Progenitor cell of endocrine pancreas (in vitro differentiated cells): ENCODE data around the gene HIPK2. TPM values are rescaled to one million over a fixed set of nuclear protein-coding genes. Genes with fewer than 3 reads are reported as not detected.

Experiments used
- DNase-seq: peaks from one replicate; pipeline ENCODE4 v3.0.0; 2021; ENCODE audit warnings: low spot score; ENCODE audit not compliant: unreplicated experiment
- H3K27ac Mint-ChIP-seq: 2 replicates; pipeline ENCODE4 v1.8.0; 2021; ENCODE audit warnings: mild to moderate bottlenecking, moderate library complexity, mixed read lengths
- H3K27me3 Mint-ChIP-seq: 2 replicates; pipeline ENCODE4 v1.8.0; 2021; ENCODE audit warnings: mixed read lengths
- H3K36me3 Mint-ChIP-seq: 2 replicates; pipeline ENCODE4 v1.8.0; 2022; ENCODE audit warnings: mixed read lengths; ENCODE audit not compliant: insufficient read depth
- H3K4me1 Mint-ChIP-seq: 2 replicates; pipeline ENCODE4 v1.8.0; 2021; ENCODE audit warnings: low read depth, mixed read lengths
- H3K4me3 Mint-ChIP-seq: 2 replicates; pipeline ENCODE4 v1.8.0; 2021; ENCODE audit warnings: low read depth, mild to moderate bottlenecking, moderate library complexity, mixed read lengths
- H3K9me3 Mint-ChIP-seq: 2 replicates; pipeline ENCODE4 v1.8.0; 2021; ENCODE audit warnings: low read depth, mixed read lengths
- total RNA-seq: library from RNA; stranded (reverse); gene quantifications from 2 replicates; pipeline ENCODE4 v1.2.1, GENCODE V29; 2021
- TF ChIP-seq, protein P1 (sequence below): fragments of 200-600 bp; sonication (generic); IDR thresholded peaks from one replicate; pipeline ENCODE4 v1.5.0; 2021; ENCODE audit warnings: antibody characterized with exemption, mild to moderate bottlenecking; ENCODE audit not compliant: unreplicated experiment

Gene HIPK2
- total RNA-seq, 1 donor from 2014 or later = 146 TPM

DNA sequence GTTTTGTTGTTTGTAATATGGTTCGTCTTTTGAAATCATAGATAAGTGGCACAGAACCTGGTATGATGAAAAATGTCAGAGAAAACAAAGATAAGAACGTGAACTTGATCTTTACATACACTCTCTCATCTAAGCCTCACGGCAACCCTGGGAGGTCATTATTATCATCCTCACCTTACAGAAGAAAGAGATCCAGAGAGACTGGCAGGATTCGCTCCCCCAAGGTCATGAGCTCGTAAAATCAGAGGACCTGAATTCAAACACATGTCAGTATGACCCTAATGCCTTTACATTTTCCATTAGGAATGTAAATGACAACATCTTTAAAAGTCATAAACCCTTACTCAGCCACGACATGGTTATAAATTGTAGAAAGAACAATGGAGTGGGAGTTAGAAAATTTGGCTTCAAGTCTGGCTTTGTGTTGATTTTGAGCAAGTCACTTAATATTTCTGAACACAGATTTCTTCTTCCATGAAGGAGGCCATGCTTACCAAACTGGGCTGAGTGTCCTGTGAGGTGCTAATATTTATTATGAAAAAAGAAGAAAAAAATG lies 35.9 kb downstream of the HIPK2 start:
- Mint-ChIP-seq H3K27ac (peak overlapping the region; percentile 35), H3K4me3 (no peak overlapping the region), H3K27me3 (no peaks in the 10 kb centered on the region), H3K4me1 (peaks cover 70% of the 10 kb centered on the region), H3K36me3 (peaks cover 6% of the 10 kb centered on the region), H3K9me3 (no peaks in the 10 kb centered on the region)
- no peak for DNase-seq
- TF ChIP-seq, protein P1, sequence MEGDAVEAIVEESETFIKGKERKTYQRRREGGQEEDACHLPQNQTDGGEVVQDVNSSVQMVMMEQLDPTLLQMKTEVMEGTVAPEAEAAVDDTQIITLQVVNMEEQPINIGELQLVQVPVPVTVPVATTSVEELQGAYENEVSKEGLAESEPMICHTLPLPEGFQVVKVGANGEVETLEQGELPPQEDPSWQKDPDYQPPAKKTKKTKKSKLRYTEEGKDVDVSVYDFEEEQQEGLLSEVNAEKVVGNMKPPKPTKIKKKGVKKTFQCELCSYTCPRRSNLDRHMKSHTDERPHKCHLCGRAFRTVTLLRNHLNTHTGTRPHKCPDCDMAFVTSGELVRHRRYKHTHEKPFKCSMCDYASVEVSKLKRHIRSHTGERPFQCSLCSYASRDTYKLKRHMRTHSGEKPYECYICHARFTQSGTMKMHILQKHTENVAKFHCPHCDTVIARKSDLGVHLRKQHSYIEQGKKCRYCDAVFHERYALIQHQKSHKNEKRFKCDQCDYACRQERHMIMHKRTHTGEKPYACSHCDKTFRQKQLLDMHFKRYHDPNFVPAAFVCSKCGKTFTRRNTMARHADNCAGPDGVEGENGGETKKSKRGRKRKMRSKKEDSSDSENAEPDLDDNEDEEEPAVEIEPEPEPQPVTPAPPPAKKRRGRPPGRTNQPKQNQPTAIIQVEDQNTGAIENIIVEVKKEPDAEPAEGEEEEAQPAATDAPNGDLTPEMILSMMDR = no peak

DNA sequence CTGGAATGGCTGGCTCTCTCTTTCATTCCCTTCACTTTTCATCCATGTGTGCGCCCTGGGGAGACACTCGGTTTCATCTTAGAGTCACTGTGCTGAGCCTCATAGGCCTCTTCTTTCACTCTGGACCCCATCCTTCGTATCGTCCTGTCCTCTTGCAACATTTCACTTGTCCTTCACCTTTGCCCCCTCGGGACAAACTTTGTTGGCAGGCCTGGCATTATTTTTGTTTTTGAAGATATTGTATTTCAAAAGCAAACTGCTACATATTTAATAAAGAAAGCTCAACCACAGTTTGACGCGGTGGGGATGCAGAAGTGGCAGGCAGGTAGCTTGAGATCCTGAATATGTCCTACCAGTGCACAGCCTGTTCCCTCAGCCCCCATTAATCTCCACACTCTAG lies 36.6 kb downstream of the HIPK2 start:
- DNase-seq = no peak
- peak overlapping the region; percentile 35 for H3K27ac Mint-ChIP-seq
- TF ChIP-seq, protein P1 = no peak
- H3K36me3 Mint-ChIP-seq = peaks cover 7% of the 10 kb centered on the region
- H3K9me3 Mint-ChIP-seq = no peaks in the 10 kb centered on the region
- H3K27me3 Mint-ChIP-seq = no peaks in the 10 kb centered on the region
- no peak overlapping the region for H3K4me3 Mint-ChIP-seq
- H3K4me1 Mint-ChIP-seq = peaks cover 64% of the 10 kb centered on the region

DNA sequence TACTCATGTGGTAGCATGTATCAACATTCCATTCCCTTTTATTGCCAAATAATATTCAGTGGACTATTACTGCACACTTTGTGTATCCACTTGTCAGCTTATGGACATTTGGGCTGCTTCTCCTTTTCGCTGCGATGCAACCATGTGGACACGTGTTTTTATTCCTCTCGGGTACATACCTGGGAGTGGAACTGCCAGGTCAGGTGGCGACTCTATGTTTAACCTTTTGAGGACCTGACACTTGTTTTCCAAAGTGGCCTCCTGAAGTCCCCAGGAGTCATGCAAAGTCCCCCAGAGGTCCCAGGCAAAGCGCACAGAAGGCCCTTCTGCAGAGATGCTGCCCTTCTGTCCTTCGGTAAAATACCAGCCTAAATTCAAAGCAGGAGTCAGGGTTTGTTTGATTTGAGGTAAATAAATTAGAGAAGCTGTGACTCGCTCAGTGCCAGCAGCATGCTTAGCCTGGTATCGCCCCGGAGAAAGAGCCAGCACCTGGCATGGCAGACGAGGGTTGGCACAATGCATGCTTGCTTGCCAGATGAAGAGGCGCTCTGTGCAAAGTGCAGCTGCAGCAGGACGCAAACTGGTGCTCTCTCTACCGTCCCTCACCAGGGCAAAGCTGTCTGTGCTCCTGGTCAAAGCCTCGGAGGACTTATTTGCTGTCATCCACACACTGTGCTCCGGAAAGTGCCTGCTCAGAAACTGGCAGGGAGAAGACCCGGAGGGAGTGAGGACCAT lies 37.8 kb downstream of the HIPK2 start:
- H3K4me1 Mint-ChIP-seq = peaks cover 53% of the 10 kb centered on the region
- H3K4me3 Mint-ChIP-seq = no peak overlapping the region
- peaks cover 12% of the 10 kb centered on the region for H3K36me3 Mint-ChIP-seq
- DNase-seq = no peak
- TF ChIP-seq, protein P1 = no peak
- H3K27ac Mint-ChIP-seq = peak overlapping the region; percentile 40
- no peaks in the 10 kb centered on the region for H3K9me3 Mint-ChIP-seq
- no peaks in the 10 kb centered on the region for H3K27me3 Mint-ChIP-seq

DNA sequence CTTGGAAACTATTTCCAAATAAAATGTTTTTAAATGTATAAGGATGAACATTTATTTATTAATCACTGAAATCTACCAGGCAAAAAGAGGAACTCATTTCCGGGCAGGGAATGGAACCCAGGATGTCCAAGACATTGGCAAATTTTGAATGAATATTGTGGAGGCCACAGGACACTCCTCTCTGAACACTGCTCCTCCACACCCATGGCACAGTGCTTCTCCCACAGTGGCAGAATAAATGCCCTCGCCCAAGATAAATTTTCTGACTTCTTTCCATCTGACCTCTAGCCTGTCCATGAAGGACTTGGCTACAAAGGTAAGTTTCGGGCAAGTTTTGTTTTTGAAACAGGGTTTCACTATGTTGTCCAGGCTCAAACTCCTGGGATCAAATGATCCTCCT lies 39.0 kb downstream of the HIPK2 start:
- H3K4me3 Mint-ChIP-seq = no peak overlapping the region
- peaks cover 45% of the 10 kb centered on the region for H3K4me1 Mint-ChIP-seq
- H3K27me3 Mint-ChIP-seq = no peaks in the 10 kb centered on the region

DNA sequence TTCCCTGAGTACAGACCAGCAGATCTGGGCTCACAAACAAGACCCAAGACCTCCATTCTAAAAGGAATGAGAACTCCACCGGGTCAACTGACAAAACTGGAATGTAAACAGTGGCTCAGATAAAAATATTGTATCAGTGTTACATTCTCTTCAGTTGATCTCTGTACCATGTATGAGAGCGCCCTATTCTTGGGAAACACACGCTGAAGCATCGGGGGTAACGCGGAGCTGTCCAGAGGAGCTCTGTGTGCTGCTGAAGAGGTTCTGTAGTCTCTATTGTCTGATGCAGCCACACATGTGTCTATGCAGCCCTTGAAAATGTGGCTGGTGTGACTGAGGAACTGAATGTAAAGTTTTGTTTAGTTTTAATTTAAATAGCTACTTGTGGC lies 39.7 kb downstream of the HIPK2 start:
- Mint-ChIP-seq H3K9me3 (no peaks in the 10 kb centered on the region), H3K4me3 (no peak overlapping the region), H3K27ac (peak overlapping the region; percentile 12), H3K36me3 (peaks cover 15% of the 10 kb centered on the region), H3K27me3 (no peaks in the 10 kb centered on the region), H3K4me1 (peaks cover 41% of the 10 kb centered on the region)
- TF ChIP-seq, protein P1 = no peak
- DNase-seq = no peak

More for the DNA sequence above, 39.0 kb downstream of the HIPK2 start:
- Mint-ChIP-seq H3K36me3 (peaks cover 13% of the 10 kb centered on the region), H3K27ac (peak overlapping the region; percentile 12), H3K9me3 (no peaks in the 10 kb centered on the region)
- TF ChIP-seq, protein P1 = no peak
- DNase-seq = no peak
